Dermis microvascular lymphatic vessel endothelial cell (primary cell): ENCODE results near the gene SEMA4B. TPM values are rescaled to one million over a fixed set of nuclear protein-coding genes. Genes with fewer than 3 reads are reported as not detected.
"Not testable (repeated sequence)": the region's sequence is repeated elsewhere in the genome, so short reads cannot be mapped to it uniquely, and the experiment has no call there.

Source experiments
- DNase-seq, 2 donors: peaks; one replicate each; pipeline versions ENCODE4 v3.0.0 to v3.0.0-alpha.2; 2010; ENCODE audit warnings: low read depth in 2 of 2
- total RNA-seq: library from RNA; depleted of rRNA; stranded (reverse); fragments of >200 nt; gene quantifications from 2 replicates; pipeline ENCODE4 v1.2.1, GENCODE V29; 2014

The SEMA4B gene
- total RNA-seq, 1 donor from 2014 or later = 5.6 TPM

DNA sequence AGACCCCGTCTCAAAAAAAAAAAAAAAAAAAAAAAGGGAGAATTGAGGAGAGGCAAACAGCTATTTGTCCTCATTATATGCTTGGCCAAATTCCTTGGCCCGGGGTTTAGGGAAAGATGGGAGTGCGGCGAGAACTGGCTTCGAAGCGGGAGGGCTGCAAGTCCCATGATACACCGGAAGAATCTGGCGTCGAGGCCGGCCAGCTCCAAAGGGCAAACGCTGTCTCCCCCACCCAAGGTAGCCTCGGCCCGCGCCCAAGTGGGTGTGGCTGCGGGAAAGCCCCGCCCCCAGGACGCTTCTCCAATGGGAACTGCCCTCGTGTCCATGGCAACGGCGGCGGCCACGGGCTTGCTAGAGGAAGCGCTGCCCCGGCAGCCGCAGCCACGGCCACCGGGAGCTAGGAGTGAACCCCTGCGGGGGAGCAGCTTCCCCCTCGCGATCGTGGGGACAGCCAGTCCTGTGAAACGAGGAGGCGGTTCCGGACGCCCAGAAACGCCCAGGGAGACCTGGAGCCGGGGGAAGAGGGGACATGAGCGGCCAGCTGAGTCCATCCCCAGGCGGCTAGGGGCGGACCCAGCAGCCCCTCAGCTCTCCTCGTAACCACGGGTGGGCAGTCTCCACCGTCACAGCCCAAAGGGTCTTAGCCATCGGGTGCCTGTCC lies 48.2 kb downstream of the SEMA4B start, which contains the start of gene TTLL13:
TSS of gene TTLL13 (plus strand) at position 354 of the 661 bp plus-strand sequence. CDS start 1,075 bp downstream, outside the sequence.
- DNase-seq = peak; percentile 69 to 93

DNA sequence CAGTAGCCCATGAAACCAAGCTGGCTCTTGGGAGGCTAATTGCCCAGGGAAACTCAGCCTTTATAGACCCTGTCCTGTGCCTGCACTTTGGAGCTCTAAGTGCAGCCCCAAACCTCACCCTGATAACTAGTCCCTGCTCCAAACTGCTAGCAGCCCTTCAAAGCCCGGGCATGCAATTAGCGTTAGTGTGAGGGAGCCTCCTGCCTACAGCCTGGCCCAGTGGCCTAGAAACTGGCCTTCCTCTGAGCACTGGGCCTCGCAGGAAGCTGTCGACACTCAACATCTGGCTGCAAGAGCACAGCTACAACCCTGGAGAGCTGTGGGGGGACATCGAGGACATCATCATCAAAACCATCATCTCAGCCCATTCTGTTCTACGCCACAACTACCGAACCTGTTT lies 56.6 kb downstream of the SEMA4B start:
- no peak for DNase-seq

DNA sequence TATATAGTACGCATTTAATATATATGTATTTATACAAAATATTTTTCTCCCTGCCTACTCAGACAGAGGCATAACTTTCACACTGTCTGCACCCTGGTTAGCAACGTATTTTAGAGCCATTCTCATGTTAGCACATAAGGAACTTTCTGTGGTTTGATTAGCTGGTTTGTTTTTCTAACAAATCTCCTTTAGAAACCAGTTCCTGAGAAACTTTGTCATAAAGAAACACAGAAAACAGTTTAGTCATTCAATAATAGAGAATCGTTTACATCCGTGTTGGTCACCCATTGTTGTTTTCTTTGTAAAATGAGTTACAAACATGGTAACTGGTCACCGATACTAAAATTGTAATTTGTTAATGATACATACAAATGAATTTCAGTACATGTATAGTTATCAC lies 58.4 kb downstream of the SEMA4B start:
- peak in 1 of 2 donors; percentile 80 for DNase-seq

DNA sequence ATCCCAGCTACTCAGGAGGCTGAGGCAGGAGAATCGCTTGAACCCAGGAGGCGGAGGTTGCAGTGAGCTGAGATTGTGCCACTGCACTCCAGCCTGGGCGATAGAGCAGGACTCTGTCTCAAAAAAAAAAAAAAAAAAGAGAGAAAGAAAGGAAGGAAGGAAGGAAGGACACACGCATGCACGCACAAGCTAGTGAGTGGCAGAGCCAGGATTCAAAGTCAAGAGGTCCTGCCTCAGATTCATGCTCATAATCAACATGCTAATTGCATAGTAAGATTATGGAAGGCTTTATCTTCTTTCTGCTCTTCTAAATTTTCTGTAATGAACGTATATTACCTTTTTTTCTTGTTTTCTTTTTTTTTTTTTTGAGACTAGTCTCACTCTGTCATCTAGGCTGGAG lies 59.6 kb downstream of the SEMA4B start:
- peak; percentile 60 to 76 for DNase-seq

DNA sequence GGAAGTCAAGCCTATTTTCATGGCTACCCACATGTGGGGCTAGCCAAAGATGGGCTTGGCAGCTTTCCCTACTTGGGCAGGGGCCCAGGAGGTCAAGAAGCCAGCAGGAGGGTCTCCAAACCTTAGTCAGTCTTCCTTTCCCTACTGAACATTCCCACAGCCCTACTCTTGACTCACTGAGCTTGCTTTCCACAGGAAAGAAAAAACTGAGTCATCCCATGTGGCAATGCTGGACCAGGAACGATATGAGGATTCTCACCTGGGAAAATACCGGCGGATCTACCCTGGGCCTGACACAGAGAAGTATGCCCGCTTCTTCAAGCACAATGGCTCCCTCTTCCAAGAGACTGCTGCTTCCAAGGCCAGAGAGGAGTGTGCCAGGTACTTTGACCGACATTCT lies 60.7 kb downstream of the SEMA4B start:
- DNase-seq = peak; percentile 89 to 96

DNA sequence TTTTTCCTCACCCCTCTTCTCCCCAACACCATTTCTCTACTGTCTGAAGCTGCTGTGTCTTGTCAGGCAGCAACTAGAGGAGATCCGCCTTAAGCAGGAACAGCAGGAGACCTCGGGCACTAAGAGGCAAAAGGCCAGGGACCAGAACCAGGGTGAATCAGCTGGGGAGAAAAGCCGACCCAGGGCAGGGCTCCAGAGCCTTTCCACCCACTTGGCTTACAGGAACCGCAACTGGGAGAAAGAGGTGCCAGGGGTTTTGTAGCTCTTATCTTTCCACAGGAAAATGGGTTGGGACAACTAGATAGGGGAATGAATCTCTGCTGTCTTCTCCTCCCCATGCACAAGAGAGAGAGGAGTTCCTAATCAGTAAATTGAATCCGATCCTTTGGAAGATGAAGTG lies 61.3 kb downstream of the SEMA4B start:
- peak in 1 of 2 donors; percentile 22 for DNase-seq

DNA sequence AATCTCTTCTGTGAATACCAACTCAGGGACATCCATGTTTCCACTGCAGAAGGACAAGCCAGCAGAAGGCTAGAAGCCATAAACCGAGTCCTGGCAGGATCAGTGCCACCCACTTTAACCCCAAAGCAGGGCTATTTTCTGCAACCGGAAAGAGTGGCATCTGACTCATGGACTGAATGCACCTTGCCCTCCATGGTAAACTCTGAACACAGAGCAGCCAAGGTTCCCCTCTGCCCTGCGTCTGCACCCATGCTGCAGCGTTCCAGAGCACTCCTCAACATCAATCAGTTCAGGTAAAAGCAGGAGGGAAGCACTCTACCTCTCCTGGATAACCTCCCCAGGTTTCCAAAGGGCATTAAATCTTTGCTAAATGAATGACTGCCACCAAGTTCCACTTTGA lies 63.5 kb downstream of the SEMA4B start:
- peak in 1 of 2 donors; percentile 74 for DNase-seq

DNA sequence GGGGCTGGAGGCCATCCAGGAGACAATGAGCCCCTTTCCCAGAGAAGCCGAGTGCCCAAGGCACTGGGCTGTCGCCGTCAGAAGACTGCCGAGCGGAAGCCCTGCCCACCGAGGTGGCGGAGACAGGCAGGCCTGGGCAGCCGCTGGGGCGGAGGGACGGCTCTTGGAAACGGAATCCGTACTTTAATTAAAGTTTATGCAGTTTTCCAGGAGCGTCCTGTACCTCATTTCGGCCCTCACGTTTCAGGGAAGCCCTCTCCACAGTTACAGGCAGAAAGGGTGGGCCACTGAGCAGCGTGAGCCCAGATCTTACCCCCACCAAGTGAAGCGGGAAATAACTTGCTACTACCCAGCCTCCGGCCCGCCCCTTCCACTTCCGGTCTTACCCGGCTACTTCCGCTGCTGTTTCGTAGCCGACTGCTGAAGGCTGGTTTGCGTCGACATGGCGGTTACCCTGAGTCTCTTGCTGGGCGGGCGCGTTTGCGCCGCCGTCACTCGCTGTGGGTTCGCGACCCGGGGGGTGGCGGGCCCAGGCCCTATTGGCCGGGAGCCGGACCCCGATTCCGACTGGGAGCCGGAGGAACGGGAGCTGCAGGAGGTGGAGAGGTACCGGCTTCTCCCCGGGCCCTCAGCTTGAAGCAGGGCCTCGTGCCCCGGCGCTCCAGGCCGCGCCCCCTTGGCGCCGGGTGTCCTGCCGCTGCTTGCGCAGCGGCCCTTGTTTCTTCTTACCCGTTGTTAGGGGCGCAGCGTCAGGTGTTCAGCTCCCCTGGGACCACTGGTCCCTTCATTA lies 64.3 kb downstream of the SEMA4B start, which contains the start of gene NGRN:
TSS of gene NGRN (plus strand) at position 402 of the 790 bp plus-strand sequence. CDS start at position 443, 41 bp downstream.
- DNase-seq = peak; percentile 87 to 97

DNA sequence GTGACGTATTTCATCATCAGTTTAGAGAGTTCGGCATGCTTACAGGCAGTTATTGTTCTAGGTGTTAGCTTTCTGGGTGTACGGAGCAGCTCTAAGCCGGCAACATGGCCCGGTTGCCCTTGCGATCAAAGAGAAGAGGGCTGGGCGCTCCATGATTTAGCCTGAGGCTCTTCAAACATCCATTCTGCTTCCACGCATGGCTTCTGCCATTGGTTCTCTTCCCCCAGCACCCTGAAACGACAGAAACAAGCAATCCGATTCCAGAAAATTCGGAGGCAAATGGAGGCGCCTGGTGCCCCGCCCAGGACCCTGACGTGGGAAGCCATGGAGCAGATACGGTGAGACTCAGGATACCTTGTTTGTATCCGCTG lies 64.9 kb downstream of the SEMA4B start:
- peak in 1 of 2 donors; percentile 55 for DNase-seq

DNA sequence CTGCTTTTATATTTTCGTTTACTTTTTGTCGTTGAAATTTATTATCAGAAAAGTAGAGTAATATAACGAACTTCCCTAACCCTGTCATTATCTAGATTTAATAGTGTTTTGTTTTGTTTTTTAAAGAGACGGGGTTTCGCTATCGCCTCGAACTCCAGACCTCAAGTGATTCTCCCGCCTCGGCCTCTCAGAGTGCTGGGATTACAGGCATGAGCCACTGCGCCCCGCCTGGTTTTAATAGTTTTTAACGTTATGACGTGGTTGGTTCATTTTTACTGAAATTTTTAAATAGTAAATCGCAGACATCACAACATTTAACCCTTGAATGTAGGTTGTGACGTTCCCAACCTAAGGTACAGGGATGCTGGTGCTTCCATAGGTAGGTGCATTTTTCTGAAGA lies 65.4 kb downstream of the SEMA4B start:
- DNase-seq = peak in 1 of 2 donors; percentile 51

DNA sequence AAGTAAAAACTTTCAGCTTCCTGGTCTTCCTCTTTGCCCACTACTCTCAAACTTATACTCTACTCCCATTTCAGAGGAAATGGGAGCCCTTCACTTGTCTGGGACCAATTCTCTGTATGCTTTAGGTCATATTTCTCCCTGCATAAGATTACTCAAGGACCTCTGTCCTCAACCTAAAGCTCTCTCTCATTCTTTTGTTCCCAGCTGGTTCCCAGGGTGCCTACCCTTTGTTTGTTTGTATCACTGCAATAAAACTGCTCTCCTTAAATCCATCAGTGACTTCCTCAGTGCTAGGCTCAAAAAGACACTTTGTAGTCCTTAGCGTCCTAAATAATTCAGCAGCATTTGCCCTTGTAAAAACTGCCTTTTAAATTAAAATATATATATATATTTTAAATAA lies 67.3 kb downstream of the SEMA4B start:
- DNase-seq = no peak

DNA sequence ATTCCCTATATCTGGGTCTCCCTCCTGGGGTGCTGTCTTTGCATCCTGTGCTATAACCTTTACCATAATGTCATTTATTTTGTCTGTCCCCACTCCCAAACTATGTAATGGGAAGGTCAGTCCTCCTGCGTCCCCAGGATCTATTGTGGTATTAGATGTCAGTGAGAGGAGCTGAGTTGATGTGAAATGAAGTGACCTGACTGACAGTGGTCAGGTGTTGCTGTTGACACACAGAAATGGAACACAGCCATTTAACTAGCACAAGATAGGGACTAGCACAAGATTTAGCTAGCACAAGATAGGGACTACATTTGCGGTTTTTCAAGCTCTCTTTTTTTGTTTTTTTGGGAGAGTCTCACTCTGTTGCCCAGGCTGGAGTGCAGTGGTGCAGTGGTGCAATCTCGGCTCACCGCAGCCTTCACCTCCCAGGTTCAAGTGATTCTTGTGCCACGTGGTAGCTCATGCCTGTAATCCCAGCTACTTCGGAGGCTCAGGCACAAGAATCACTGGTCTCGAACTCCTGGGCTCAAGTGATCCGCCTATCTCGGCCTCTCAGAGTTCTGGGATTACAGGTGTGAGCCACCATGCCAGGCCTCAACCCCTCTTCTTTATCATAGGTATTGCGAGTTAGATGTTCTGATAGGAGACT lies 69.5 kb downstream of the SEMA4B start:
- DNase-seq = no peak

DNA sequence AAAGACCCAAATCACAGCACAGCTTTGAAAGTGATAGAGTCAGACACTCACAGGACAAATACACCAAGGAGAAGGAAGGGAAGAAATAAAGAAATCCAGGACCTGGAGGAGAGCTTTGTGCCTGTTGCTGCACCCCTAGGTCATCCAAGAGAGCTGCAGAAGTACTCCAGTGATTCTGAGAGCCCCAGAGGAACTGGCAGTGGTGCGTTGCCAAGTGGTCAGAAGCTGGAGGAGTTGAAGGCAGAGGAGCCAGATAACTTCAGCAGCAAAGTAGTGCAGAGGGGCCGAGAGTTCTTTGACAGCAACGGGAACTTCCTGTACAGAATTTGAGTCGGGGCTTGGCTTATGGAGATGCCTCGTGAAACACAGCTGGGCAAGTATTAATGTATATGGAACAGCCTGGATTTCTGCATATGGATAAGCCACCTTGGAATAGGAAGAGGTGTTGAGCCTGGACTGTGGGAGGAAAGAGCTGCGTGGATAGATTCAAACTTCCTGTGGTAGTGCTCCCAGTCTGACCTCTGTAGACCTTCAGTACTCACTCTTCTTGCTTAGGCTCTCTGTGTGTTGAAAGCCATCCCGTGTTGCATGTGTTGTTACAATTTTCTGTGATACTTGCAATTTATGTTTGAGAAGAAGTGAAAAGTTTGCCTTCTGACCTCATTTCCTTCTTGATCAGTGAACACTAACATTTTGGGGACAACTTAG lies 70.5 kb downstream of the SEMA4B start:
- DNase-seq = no peak

DNA sequence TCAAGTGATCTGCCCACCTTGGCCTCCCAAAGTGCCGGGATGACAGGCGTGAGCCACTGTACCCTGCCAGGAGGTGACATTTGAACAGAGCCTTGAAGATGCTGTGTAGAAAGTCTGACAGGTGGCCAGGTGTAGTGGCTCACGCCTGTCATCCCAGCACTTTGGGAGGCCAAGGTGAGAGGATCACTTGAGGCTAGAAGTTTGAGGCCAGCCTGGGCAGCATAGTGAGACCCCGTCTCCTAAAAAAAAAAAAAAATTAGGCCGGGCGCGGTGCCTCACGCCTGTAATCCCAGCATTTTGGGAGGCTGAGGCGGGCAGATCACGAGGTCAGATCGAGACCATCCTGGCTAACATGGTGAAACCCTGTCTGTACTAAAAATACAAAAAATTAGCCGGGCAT lies 77.3 kb downstream of the SEMA4B start:
- DNase-seq = not testable (repeated sequence)

Other genes starting within 250 kb of the SEMA4B start
- 8.7 and 12.8 TPM in 2 replicates for gene ZNF710, start 200.0 kb upstream of the SEMA4B start, total RNA-seq
- gene IDH2, start 98.9 kb upstream of the SEMA4B start, total RNA-seq = 103 and 113 TPM in 2 replicates
- 40.1 and 47.3 TPM in 2 replicates for gene CIB1, start 32.6 kb downstream of the SEMA4B start, total RNA-seq
- gene GDPGP1, start 32.9 kb downstream of the SEMA4B start, total RNA-seq = 9.2 and 10.0 TPM in 2 replicates
- gene TTLL13, start 48.2 kb downstream of the SEMA4B start, total RNA-seq = under 0.01 and 0.13 TPM in 2 replicates
- gene NGRN, start 64.3 kb downstream of the SEMA4B start, total RNA-seq = 46.0 and 71.7 TPM in 2 replicates
- 0.64 and 1.1 TPM in 2 replicates for gene ZNF774, start 151.0 kb downstream of the SEMA4B start, total RNA-seq
- gene IQGAP1, start 186.9 kb downstream of the SEMA4B start, total RNA-seq = 139 and 145 TPM in 2 replicates